Hematopoietic multipotent progenitor cell (in vitro differentiated cells): ENCODE measurements around the gene PHEX. TPM values are rescaled to one million over a fixed set of nuclear protein-coding genes. Genes with fewer than 3 reads are reported as not detected.

Experiments used
- DNase-seq, 3 donors: peaks; one replicate each; pipeline ENCODE4 v3.0.0-alpha.2; 2011 to 2015; ENCODE audit warnings: low read depth in 2 of 3, low spot score in 2 of 3
- total RNA-seq: library from RNA; depleted of rRNA; stranded (reverse); fragments of >200 nt; gene quantifications from one replicate; pipeline ENCODE4 v1.2.3, GENCODE V29; 2012

Gene PHEX
- total RNA-seq, 1 donor, result under 0.01 TPM

- DNase-seq, result no peak
Observed at GRCh38 chrX:22039541-22039940, 7.4 kb downstream of the PHEX start.

DNA sequence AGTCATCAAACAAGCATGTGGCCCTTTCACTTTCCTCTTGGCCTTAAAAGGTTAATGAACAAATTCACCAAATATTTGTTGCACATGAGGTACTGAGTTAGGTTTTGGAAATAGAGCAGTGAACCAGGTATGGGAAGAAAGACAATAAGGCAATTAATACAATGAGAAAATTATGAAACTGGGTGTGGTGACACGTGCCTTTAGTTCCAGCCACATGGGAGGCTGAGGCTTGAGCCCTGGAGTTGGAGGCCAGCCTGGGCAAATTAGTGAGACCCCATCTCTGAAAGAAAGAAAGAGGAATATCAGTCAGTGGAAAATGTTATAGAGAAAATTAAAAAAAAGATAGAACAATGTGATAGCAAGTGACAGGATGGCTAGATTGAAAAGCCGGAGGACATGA is 8.1 kb downstream of the PHEX start:
- DNase-seq, result no peak

DNA sequence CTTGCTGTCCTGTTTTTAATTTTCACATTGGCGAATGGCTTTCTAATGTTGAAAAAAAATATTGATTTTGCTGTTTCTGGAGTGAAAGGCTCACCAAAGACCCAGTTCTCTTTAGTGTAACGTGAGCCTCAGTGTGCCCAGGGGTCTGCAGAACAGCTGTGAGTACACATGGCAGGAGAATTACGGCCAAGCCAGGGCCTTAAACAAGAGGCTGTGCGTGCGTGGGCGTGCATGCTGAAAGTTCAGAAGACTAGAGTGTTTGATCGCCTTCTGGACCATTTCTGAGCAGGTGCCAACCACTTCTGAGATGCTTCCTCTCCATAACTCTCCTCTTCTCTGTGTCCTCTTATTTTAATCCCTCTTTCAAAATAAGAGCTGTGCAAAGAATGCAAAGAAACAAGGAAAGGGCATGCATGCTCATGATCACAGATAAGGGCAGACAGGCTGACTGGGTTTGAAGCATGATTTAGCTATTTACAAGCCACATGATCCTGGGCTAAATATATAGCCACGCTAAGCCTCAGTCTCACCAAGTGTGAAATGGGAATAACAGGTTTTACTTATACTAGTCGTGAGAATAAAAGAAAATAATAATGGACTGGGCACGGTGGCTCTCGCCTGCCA is 9.9 kb downstream of the PHEX start:
- DNase-seq, result no peak

DNA sequence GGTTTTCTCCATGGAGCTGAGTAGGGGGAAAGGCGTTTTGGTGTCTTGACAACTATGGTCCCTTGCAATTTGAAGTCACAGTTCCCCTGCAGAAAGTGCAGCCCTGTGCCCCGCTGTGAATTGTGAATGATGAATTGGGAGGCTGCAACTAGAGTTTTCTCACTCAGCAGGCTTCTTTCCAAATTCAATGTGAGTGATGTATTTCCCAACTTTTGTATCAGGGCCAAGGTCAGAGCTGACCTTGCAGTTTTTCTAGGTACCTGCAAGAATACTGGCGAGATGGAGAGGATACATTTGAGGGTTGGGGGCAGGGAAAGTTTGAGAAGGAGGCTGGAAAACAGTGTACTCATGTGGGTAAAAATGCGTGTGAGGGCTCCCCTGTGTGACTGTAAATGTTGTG is 11.7 kb downstream of the PHEX start:
- DNase-seq, result no peak

GRCh38 chrX:22047468-22047867 is 15.3 kb downstream of the PHEX start:
- no peak for DNase-seq

DNA sequence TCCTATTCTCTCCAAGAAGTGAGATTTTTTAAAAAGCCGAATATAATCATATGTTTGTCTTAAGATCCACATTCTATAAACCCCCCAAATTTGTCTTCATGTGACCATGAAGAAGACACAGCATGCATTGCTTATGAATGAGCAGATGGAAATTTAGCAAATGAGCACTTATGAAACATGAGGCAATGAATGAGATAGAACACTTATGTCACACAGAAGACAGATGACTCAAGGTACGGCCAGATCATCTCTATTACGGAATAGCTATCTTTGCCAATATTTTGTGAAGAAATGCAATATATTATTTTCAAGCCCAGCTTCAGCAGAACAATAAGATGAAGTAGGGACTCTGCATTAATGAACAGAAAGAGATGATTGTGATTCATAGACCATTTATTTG is 21.4 kb downstream of the PHEX start:
- DNase-seq, result no peak

DNA sequence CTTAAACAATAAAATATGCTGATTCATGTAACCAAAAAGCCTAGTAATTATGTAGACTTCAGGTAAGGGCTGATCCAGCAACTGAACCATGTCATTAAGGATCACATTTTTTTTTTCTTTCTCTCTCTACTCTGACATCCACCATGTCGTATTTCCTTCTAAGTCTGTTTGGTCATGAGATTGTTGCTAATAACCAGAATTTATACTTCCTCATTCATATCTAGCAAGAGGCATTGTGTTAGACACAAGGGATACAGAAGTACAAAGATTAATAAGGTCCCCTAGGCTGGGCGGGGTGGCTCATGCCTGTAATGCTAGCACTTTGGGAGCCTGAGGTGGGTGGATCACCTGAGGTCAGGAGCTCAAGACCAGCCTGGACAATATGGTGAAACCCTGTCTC is 24.1 kb downstream of the PHEX start:
- no peak for DNase-seq

GRCh38 chrX:22057667-22058066 is 25.5 kb downstream of the PHEX start:
- no peak for DNase-seq

GRCh38 chrX:22059775-22060174 is 27.6 kb downstream of the PHEX start:
- DNase-seq, result no peak

- DNase-seq, result no peak
Observed at GRCh38 chrX:22060415-22061280, 28.5 kb downstream of the PHEX start.

DNA sequence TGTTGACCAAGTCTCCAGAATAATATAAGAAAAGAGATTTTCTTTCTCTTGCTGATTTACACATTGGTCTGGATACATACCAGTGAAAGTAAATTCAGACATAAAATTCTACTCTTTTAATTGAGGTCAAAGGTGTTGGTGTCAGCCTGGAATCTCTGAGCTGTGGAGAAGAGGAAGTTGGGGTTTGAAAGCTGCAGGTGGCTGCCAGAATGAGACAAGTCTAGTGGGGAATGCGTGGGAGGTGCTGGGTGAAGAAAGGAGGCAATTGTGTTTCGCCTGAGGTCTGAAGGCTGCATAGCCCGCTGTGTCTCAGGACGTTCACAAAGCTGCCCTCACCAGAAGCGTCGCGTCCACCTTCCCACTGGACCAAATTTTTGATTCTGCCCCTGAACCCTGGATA is 31.2 kb downstream of the PHEX start:
- peak in 1 of 3 donors; percentile 54 for DNase-seq

DNA sequence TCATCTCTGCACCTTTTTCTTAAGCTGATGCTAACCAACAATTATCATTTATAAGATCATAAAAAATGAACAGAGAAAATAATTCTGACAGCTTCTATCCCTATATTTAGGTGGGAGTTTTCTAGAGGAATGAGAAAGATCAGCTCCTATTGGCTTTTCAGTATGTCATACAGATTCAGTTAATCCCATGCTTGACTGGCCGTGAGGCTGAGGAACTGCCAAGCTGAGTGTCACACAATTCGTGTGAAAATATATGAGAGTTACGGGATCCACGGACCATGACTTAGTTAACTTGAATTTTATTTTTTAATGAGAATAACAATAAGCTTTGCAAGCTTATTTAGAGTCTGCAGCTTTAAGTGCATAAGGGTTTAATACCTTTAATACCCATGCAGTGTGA is 37.5 kb downstream of the PHEX start:
- no peak for DNase-seq

DNA sequence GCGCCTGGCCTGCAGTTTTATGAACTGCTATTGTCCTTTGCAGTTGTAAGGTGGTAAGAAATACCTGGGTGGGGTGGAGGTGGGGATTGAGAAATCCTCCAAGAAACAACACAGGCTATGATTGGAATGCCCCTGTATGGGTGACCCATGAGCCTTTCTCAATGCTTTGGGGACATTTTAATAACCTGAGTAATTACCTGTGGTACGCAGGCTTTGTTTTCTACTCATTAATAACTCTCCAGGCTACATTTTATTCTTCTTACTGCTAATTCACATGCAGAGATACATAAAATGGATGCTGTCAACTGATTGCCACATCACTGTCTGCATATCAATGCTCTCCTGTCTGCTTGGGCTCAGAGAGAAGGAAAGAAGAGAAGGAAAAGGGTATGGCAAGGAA is 41.8 kb downstream of the PHEX start:
- DNase-seq, result no peak

GRCh38 chrX:22078117-22078516 is 46.0 kb downstream of the PHEX start:
- no peak for DNase-seq

DNA sequence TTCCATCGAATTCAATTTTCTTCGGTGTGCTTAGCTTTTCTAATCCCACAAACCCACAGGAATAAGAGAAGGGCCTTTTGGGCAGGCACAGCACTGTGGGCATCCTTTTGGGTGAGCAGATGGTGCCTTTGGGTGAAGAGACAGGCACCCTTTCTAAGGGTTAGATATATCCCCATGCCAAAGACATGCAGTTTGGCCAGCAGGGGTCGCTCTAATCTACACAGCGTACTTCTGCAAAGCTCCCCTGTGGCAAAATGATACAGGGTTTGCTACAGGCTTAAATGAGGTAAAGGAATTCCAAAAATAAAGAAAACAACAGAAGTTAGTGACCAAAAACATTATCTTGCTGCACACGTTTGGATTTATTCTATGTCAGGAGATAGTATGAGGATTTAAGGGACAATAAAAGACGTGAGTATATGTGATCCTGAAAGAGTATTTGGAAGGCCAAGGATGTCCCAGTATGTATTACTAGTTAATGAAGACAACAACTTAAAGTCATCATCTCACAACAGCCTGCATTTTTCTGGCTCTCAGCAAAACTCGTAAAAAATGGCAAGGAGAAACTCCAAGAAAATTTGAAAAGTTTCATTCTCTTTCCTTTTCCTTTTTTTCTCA is 49.5 kb downstream of the PHEX start:
- peak; percentile 3 to 49 (median 29) for DNase-seq

DNA sequence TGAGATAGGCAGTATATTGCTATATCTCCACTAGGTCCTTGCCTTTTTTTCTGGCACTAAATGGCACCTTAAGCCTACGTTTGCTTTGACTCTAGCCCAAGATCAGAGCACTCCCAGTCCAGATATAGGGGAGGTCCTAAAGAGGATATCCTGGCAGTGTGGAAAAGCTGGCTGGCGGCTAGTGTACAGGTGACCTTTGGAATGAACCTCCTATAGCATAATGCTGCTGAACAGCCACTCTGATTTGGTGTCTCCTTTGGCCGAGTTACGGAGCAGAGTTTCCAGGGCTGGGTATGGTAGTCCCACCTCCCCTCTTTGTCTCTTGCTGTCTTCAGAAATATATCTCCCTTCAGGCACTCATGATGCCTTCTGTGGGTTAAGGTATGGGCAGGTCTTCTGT is 53.9 kb downstream of the PHEX start:
- DNase-seq, result no peak

- DNase-seq, result no peak
Observed at GRCh38 chrX:22087011-22087557, 55.0 kb downstream of the PHEX start.

GRCh38 chrX:22088326-22088725 is 56.2 kb downstream of the PHEX start:
- DNase-seq, result no peak

DNA sequence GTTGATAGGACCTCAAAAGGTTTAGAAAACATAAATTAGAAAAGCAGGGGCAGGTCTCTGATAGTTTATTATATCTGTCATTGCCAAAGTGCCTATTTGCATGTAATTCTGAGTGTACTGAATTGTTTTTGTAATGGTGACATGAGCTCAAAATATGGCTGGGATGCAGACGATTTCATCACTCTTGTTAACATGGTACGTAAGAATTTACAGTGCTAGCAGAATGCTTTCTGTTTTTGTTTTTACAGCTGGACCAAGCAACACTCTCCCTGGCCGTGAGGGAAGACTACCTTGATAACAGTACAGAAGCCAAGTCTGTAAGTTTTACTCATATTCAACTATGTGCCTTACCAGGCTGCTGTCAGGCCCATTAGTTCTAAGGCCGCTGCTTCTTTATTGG is 58.1 kb downstream of the PHEX start:
- no peak for DNase-seq

- DNase-seq, result no peak
Observed at GRCh38 chrX:22093550-22093949, 61.4 kb downstream of the PHEX start.

DNA sequence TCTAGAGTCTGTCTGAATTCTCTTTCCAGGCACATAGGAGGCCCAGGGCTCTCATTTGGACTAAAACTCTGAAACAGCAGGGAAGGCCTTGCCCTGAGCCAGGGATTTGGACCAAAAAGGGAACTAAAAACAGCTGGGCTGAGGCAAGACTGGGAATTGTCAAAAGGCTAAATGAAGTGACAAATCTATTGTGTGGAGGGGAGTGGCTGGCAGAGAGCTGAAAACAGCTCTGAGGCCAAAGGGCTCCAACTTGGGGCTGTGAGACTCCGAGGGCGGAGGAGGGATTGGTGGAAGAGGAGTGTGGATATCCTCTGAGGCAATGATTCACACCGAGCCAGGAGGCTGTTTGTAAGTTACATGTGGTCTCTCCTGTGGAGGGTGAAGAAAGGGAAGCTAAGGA is 63.2 kb downstream of the PHEX start:
- no peak for DNase-seq

DNA sequence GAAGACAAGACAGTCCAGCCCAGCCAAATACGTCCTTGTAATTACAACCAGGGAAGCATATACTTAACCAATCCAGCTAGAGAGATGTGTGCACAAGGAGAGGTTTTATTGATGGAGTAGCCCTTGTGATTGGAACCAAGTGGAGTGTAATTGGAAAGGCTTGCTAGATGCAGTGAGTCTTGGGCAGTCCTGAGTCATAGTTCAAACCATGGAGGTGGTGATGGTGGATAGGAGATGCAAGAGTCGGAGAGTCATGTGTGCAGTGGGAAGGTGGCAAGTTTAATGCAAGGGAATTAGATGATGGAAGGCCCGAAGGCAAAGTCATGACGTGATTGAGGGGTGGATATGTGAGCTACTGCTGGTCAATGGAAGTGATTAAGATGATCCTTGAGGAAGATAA is 63.7 kb downstream of the PHEX start:
- no peak for DNase-seq
